Calu3 (cell line): ENCODE data around the gene LZTR1. TPM values are rescaled to one million over a fixed set of nuclear protein-coding genes. Genes with fewer than 3 reads are reported as not detected.

ENCODE experiments used
- BruUV-seq: library from RNA; stranded (reverse); fragments of 400-500 nt; replicated peaks from 2 replicates; lab custom pipeline; 2021; lab: Mats Ljungman, UMichigan
- CTCF ChIA-PET: fragments of 300-600 bp; sonication (Branson Sonifier 250); formaldehyde crosslinking; loops from one replicate; lab custom pipeline; 2022; ENCODE audit warnings: antibody characterized with exemption; lab: Charles Lee
- DNase-seq: peaks from one replicate; pipeline ENCODE4 v3.0.0; 2022
- H3K27ac Mint-ChIP-seq: one replicate; pipeline ENCODE4 v1.8.0; 2022; ENCODE audit warnings: mixed read lengths; ENCODE audit not compliant: unreplicated experiment
- H3K27me3 Mint-ChIP-seq: one replicate; pipeline ENCODE4 v1.8.0; 2022; ENCODE audit warnings: mixed read lengths; ENCODE audit not compliant: unreplicated experiment
- H3K36me3 Mint-ChIP-seq: one replicate; pipeline ENCODE4 v1.8.0; 2022; ENCODE audit warnings: mild to moderate bottlenecking, moderate library complexity, mixed read lengths; ENCODE audit not compliant: insufficient read depth, unreplicated experiment
- H3K4me1 Mint-ChIP-seq: one replicate; pipeline ENCODE4 v1.8.0; 2022; ENCODE audit warnings: mild to moderate bottlenecking, low read depth, mixed read lengths; ENCODE audit not compliant: unreplicated experiment
- H3K4me3 Mint-ChIP-seq: one replicate; pipeline ENCODE4 v1.8.0; 2022; ENCODE audit warnings: mild to moderate bottlenecking, low read depth, moderate library complexity, mixed read lengths; ENCODE audit not compliant: unreplicated experiment
- H3K9me3 Mint-ChIP-seq: one replicate; pipeline ENCODE4 v1.8.0; 2022; ENCODE audit warnings: low read depth, mixed read lengths; ENCODE audit not compliant: unreplicated experiment
- CTCF ChIP-seq: fragments of 200-600 bp; IDR thresholded peaks from one replicate; pipeline ENCODE4 v1.8.0; 2022; ENCODE audit warnings: antibody characterized with exemption; ENCODE audit not compliant: unreplicated experiment
- intact Hi-C: fragments of 100-400 bp; cut with micrococcal nuclease; formaldehyde crosslinking; loops from one replicate; pipeline ENCODE4 v1.10.0; 2022; ENCODE audit not compliant: unreplicated experiment
- total RNA-seq: library from RNA; stranded (reverse); gene quantifications from 2 replicates; pipeline ENCODE4 v1.2.3, GENCODE V29; 2022

LZTR1 gene
- total RNA-seq, 1 experiment from 2014 or later = 55.4 TPM

- no peak for TF ChIP-seq CTCF
- Mint-ChIP-seq H3K4me1 (no peaks in the 10 kb centered on the region), H3K27ac (no peak overlapping the region), H3K4me3 (no peak overlapping the region), H3K27me3 (no peaks in the 10 kb centered on the region), H3K9me3 (no peaks in the 10 kb centered on the region), H3K36me3 (peaks cover 29% of the 10 kb centered on the region)
- no peak for DNase-seq
- CTCF ChIA-PET = no interaction called here
- intact Hi-C loops = no loop called here
- no TSS peak for BruUV-seq
Measured at GRCh38 chr22:20991252-20992055, 9.4 kb downstream of the LZTR1 start.

GRCh38 chr22:20992056-20992442 lies 10.0 kb downstream of the LZTR1 start:
- no peaks in the 10 kb centered on the region for H3K27me3 Mint-ChIP-seq
- H3K36me3 Mint-ChIP-seq = peaks cover 32% of the 10 kb centered on the region
- intact Hi-C loops = no loop called here
- no peaks in the 10 kb centered on the region for H3K9me3 Mint-ChIP-seq
- BruUV-seq = no TSS peak
- CTCF ChIA-PET = no interaction called here
- H3K4me1 Mint-ChIP-seq = no peaks in the 10 kb centered on the region
- TF ChIP-seq CTCF = no peak
- DNase-seq = no peak
- no peak overlapping the region for H3K27ac Mint-ChIP-seq
- no peak overlapping the region for H3K4me3 Mint-ChIP-seq

- BruUV-seq = no TSS peak
- no peak for TF ChIP-seq CTCF
- Mint-ChIP-seq H3K27me3 (no peaks in the 10 kb centered on the region), H3K4me1 (no peaks in the 10 kb centered on the region), H3K36me3 (peaks cover 38% of the 10 kb centered on the region), H3K4me3 (no peak overlapping the region), H3K9me3 (no peaks in the 10 kb centered on the region), H3K27ac (no peak overlapping the region)
- intact Hi-C loops = no loop called here
- CTCF ChIA-PET = no interaction called here
- DNase-seq = no peak
Measured at GRCh38 chr22:20992456-20993303, 10.6 kb downstream of the LZTR1 start.

GRCh38 chr22:20993304-20994127 lies 11.4 kb downstream of the LZTR1 start:
- Mint-ChIP-seq H3K27me3 (no peaks in the 10 kb centered on the region), H3K4me1 (no peaks in the 10 kb centered on the region), H3K36me3 (peaks cover 46% of the 10 kb centered on the region), H3K4me3 (no peak overlapping the region), H3K9me3 (no peaks in the 10 kb centered on the region), H3K27ac (no peak overlapping the region)
- CTCF ChIA-PET = no interaction called here
- no peak for DNase-seq
- no peak for TF ChIP-seq CTCF
- BruUV-seq = no TSS peak
- intact Hi-C loops = no loop called here
